Subcutaneous abdominal adipose tissue (tissue), 5 donors: ENCODE measurements around the gene PHETA1.

Experiments
- H3K27ac ChIP-seq: one replicate; pipeline ENCODE4 v1.7.0; 2013; ENCODE audit warnings: low read depth, mild to moderate bottlenecking, inconsistent platforms, low read length, moderate library complexity
- H3K27me3 ChIP-seq, 5 donors: one replicate each; pipeline ENCODE4 v1.7.0; 2013; ENCODE audit warnings: low read length in 5 of 5, inconsistent platforms in 1 of 5; ENCODE audit not compliant: control insufficient read depth in 5 of 5, insufficient read depth in 4 of 5
- H3K36me3 ChIP-seq, 5 donors: one replicate each; pipeline ENCODE4 v1.7.0; 2013; ENCODE audit warnings: low read length in 5 of 5; ENCODE audit not compliant: control insufficient read depth in 5 of 5, insufficient read depth in 5 of 5
- H3K4me1 ChIP-seq, 5 donors: one replicate each; pipeline ENCODE4 v1.7.0; 2013; ENCODE audit warnings: low read length in 5 of 5, mild to moderate bottlenecking in 3 of 5, moderate library complexity in 1 of 5; ENCODE audit not compliant: control insufficient read depth in 5 of 5, insufficient read depth in 5 of 5
- H3K4me3 ChIP-seq, 5 donors: one replicate each; pipeline ENCODE4 v1.7.0; 2013; ENCODE audit warnings: low read length in 5 of 5, low read depth in 1 of 5
- H3K9ac ChIP-seq, 5 donors: one replicate each; pipeline ENCODE4 v1.7.0; 2013; ENCODE audit warnings: low read length in 5 of 5, mild to moderate bottlenecking in 4 of 5, moderate library complexity in 3 of 5
- H3K9me3 ChIP-seq, 5 donors: one replicate each; pipeline ENCODE4 v1.7.0; 2013; ENCODE audit warnings: low read length in 5 of 5; ENCODE audit not compliant: control insufficient read depth in 5 of 5
- donor health status: healthy.
- donor health status: healthy.
- donor health status: healthy.
- donor health status: healthy.
- donor health status: healthy.

PHETA1 gene

GRCh38 chr12:111361073-111361716, 7.7 kb downstream of the PHETA1 start:
- Histone ChIP-seq H3K27ac (no peak overlapping the region), H3K9me3 (no peaks in the 10 kb centered on the region), H3K9ac (peak overlapping the region in 3 of 5 donors; percentile 41 to 60 (median 48)), H3K36me3 (peaks cover 0 to 32% (median 13%) of the 10 kb centered on the region in 5 donors), H3K4me3 (no peak overlapping the region), H3K4me1 (peaks cover 3 to 45% (median 40%) of the 10 kb centered on the region in 5 donors), H3K27me3 (peaks cover 0 to 4% (median 0%) of the 10 kb centered on the region in 5 donors)

DNA sequence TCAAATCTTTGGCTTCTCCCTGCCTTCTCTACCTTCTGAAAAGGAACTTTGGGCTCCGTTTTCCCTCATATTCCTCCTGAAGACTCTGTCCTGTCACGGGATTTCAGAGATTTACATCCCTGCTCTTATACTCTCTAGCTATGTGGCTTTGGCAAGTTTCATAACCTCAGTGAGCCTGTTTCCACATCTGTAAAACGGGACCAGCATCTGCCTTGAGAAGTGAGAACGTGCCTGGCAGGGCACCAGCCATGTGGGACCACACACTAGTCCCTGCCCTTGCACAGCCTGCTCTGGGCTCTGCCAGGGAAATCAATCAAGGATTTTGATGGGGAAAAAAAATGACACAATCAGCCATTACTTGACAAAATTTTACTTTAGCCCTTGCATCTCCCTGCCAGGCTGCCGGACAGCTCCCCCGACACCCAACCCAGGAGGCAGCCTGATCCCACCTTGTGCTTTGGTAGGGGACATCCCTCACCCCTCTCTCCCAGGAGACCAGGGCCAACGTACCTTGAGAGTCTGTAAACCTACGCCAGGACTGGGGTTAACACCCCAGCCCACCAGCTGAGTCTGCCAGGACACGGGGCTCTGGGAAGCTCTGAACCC, 8.5 kb downstream of the PHETA1 start:
- Histone ChIP-seq H3K9ac (peak overlapping the region in 2 of 5 donors; percentile 48 to 60), H3K9me3 (no peaks in the 10 kb centered on the region), H3K36me3 (peaks cover 0 to 27% (median 13%) of the 10 kb centered on the region in 5 donors), H3K4me1 (peaks cover 3 to 44% (median 40%) of the 10 kb centered on the region in 5 donors), H3K4me3 (no peak overlapping the region), H3K27me3 (peaks cover 0 to 4% (median 0%) of the 10 kb centered on the region in 5 donors), H3K27ac (no peak overlapping the region)

DNA sequence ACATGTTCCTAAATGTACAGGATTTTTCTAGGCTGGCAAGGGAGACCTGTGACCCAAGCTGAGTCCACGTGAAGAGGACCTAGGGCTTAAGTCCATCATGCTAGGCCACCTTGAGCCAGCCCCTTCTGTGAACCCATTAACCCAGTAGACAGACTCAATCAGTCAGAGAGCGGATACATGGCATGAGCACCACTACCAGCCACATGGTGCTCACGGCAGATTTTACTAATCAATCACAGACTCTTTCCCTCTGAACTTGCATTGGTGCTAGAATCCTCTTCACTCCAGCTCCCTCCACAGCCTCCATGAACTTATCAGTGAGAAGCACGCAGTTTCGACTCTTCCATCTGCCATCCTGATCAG, 9.0 kb downstream of the PHETA1 start:
- peak overlapping the region in 2 of 5 donors; percentile 13 to 35 for H3K9ac ChIP-seq
- H3K27ac ChIP-seq: no peak overlapping the region
- H3K4me3 ChIP-seq: no peak overlapping the region
- H3K9me3 ChIP-seq: no peaks in the 10 kb centered on the region
- peaks cover 0 to 4% (median 0%) of the 10 kb centered on the region in 5 donors for H3K27me3 ChIP-seq
- H3K36me3 ChIP-seq: peaks cover 0 to 22% (median 9%) of the 10 kb centered on the region in 5 donors
- peaks cover 3 to 44% (median 40%) of the 10 kb centered on the region in 5 donors for H3K4me1 ChIP-seq

DNA sequence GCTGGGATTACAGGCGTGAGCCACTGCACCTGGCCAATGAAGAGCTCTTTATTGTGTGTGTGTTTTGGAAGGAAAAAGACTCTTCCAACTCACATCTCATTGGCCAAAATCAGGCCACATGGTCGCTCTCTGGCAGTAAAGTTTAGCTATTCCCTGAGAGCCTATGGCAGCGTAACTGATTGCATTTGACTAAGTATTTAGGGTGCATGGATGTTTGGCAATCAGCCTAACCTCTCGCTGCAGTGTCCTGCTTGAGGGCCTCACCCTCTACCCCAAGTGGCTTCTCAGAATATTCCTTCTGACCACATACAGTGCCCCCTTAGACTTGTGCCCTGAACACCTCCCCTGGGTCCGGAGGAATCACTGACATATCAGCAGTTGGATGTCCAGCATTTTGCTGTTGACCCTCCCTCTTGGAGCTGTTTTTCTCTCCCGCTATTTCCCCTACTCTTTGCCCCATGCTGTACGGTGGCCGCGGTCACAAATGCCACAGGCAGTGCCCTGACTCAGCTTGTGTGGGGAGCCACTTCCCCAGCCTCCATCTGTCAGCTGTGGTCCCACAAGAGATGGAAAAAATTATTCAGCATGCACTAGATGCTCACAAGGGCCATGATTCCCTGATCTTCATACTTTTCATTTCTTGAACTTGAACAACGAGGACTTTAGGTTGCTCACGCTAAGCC, 9.5 kb downstream of the PHETA1 start:
- Histone ChIP-seq H3K27me3 (peaks cover 0 to 4% (median 0%) of the 10 kb centered on the region in 5 donors), H3K9ac (peak overlapping the region in 1 of 5 donors; percentile 35), H3K27ac (no peak overlapping the region), H3K4me1 (peaks cover 3 to 41% (median 36%) of the 10 kb centered on the region in 5 donors), H3K9me3 (peaks cover 0 to 4% (median 3%) of the 10 kb centered on the region in 5 donors), H3K4me3 (no peak overlapping the region), H3K36me3 (peaks cover 0 to 18% (median 8%) of the 10 kb centered on the region in 5 donors)

DNA sequence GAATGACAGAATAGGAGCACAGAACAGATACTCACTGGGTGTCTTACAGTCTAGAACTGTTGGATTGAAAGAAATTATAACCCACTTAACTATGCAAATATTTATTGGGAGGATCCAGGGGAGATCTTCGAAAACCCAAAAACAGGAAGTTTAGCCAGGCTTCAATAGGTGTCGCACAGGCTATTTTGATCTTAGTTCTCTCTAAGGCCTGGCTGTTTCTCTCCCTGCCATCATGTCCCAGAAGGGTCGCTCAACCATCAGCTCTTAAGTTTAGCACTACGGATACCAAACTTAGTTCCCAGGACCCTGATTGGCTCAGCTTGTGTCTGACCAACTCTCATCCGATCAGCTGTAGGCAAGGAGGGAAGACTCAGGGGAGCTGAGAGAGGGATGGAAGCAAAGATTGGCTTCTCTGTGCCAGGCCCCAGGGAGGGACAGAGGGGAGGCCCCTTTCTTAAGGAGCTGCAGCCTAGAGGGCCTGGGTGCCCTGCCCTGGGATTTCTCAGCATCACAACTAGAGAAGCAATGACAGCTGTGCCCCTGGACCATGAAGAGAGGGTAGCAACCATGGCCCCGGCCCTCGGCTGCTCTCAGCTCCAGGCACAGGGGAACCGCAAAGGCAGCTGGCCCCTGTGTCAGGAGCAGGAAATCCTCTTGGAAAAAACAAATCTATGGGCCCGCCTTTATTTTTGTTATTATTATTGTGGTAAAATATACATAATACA, 13.5 kb downstream of the PHETA1 start:
- no peak overlapping the region for H3K27ac ChIP-seq
- H3K27me3 ChIP-seq: peaks cover 0 to 4% (median 0%) of the 10 kb centered on the region in 5 donors
- no peak overlapping the region for H3K9ac ChIP-seq
- H3K9me3 ChIP-seq: peaks cover 0 to 5% (median 3%) of the 10 kb centered on the region in 5 donors
- peaks cover 0 to 13% (median 2%) of the 10 kb centered on the region in 5 donors for H3K4me1 ChIP-seq
- no peak overlapping the region for H3K4me3 ChIP-seq
- H3K36me3 ChIP-seq: no peaks in the 10 kb centered on the region

- H3K4me3 ChIP-seq: no peak overlapping the region
- no peak overlapping the region for H3K9ac ChIP-seq
- H3K27ac ChIP-seq: no peak overlapping the region
- H3K9me3 ChIP-seq: peaks cover 0 to 6% (median 3%) of the 10 kb centered on the region in 5 donors
- H3K36me3 ChIP-seq: no peaks in the 10 kb centered on the region
- H3K4me1 ChIP-seq: peaks cover 0 to 5% (median 0%) of the 10 kb centered on the region in 5 donors
- H3K27me3 ChIP-seq: peaks cover 0 to 4% (median 0%) of the 10 kb centered on the region in 5 donors
Observed at GRCh38 chr12:111354511-111354910, 14.4 kb downstream of the PHETA1 start.

- Histone ChIP-seq H3K27me3 (peaks cover 0 to 4% (median 0%) of the 10 kb centered on the region in 5 donors), H3K4me3 (no peak overlapping the region), H3K4me1 (no peaks in the 10 kb centered on the region), H3K36me3 (no peaks in the 10 kb centered on the region), H3K27ac (no peak overlapping the region), H3K9ac (no peak overlapping the region), H3K9me3 (peaks cover 3 to 14% (median 11%) of the 10 kb centered on the region in 5 donors)
Observed at GRCh38 chr12:111353603-111354295, 15.1 kb downstream of the PHETA1 start.

- peaks cover 3 to 21% (median 17%) of the 10 kb centered on the region in 5 donors for H3K9me3 ChIP-seq
- H3K27me3 ChIP-seq: no peaks in the 10 kb centered on the region
- H3K9ac ChIP-seq: no peak overlapping the region
- no peak overlapping the region for H3K27ac ChIP-seq
- no peak overlapping the region for H3K4me3 ChIP-seq
- no peaks in the 10 kb centered on the region for H3K4me1 ChIP-seq
- H3K36me3 ChIP-seq: no peaks in the 10 kb centered on the region
Observed at GRCh38 chr12:111353026-111353425, 15.9 kb downstream of the PHETA1 start.

- Histone ChIP-seq H3K27me3 (no peaks in the 10 kb centered on the region), H3K9me3 (peaks cover 3 to 27% (median 23%) of the 10 kb centered on the region in 5 donors), H3K36me3 (no peaks in the 10 kb centered on the region), H3K4me1 (no peaks in the 10 kb centered on the region), H3K4me3 (no peak overlapping the region), H3K27ac (no peak overlapping the region), H3K9ac (no peak overlapping the region)
Observed at GRCh38 chr12:111352296-111352993, 16.4 kb downstream of the PHETA1 start.
